Natural killer cell (primary cell): Measurements from ENCODE around the gene HAPLN2. TPM values are rescaled to one million over a fixed set of nuclear protein-coding genes. Genes with fewer than 3 reads are reported as not detected.

Source experiments
- ATAC-seq, 3 donors: fragments of 150-1000 bp in 2 of 3; fragments of 200-7000 bp in 1 of 3; cut with Tn5 transposase; 1 replicate in 1 of 3; 2 replicates in 2 of 3; pipeline ENCODE4 v1.10.0; 2021; ENCODE audit warnings: mild to moderate bottlenecking in 2 of 3, moderate library complexity in 2 of 3
- DNase-seq, 2 donors: peaks; one replicate each; pipeline versions ENCODE4 v3.0.0 to v3.0.0-alpha.2; 2013 to 2021; ENCODE audit warnings: mixed read lengths in 1 of 2
- H3K27ac ChIP-seq: one replicate; pipeline ENCODE4 v1.5.1; 2013; ENCODE audit warnings: mild to moderate bottlenecking, low read length
- H3K27me3 ChIP-seq: one replicate; pipeline ENCODE4 v1.6.1; 2013; ENCODE audit warnings: low read length; ENCODE audit not compliant: control insufficient read depth, insufficient read depth
- H3K36me3 ChIP-seq: one replicate; pipeline ENCODE4 v1.6.1; 2013; ENCODE audit warnings: low read length; ENCODE audit not compliant: control insufficient read depth, insufficient read depth
- H3K4me1 ChIP-seq: one replicate; pipeline ENCODE4 v1.6.1; 2013; ENCODE audit warnings: low read length; ENCODE audit not compliant: control insufficient read depth, insufficient read depth
- H3K4me3 ChIP-seq: one replicate; pipeline ENCODE4 v1.5.1; 2013; ENCODE audit warnings: low read length
- H3K9me3 ChIP-seq: one replicate; pipeline ENCODE4 v1.6.1; 2013; ENCODE audit warnings: low read length; ENCODE audit not compliant: control insufficient read depth, insufficient read depth
- H3K27ac Mint-ChIP-seq, 2 donors: one replicate each; pipeline ENCODE4 v1.8.0; 2022; ENCODE audit warnings: mild to moderate bottlenecking in 2 of 2, mixed read lengths in 2 of 2, moderate library complexity in 1 of 2
- H3K27me3 Mint-ChIP-seq, 2 donors: one replicate each; pipeline ENCODE4 v1.8.0; 2022; ENCODE audit warnings: low read depth in 2 of 2, mixed read lengths in 2 of 2
- H3K36me3 Mint-ChIP-seq: one replicate; pipeline ENCODE4 v1.8.0; 2022; ENCODE audit warnings: mixed read lengths
- H3K4me1 Mint-ChIP-seq, 2 donors: one replicate each; pipeline ENCODE4 v1.8.0; 2022; ENCODE audit warnings: mixed read lengths in 2 of 2
- H3K4me3 Mint-ChIP-seq: one replicate; pipeline ENCODE4 v1.8.0; 2022; ENCODE audit warnings: mild to moderate bottlenecking, moderate library complexity, mixed read lengths
- H3K9me3 Mint-ChIP-seq, 2 donors: one replicate each; pipeline ENCODE4 v1.8.0; 2022; ENCODE audit warnings: mixed read lengths in 2 of 2
- CTCF ChIP-seq: fragments of 200-600 bp; IDR thresholded peaks from one replicate; pipeline ENCODE4 v1.8.0; 2022; ENCODE audit warnings: antibody characterized with exemption
- WGBS: methylation state at CpG from one replicate; pipeline ENCODE4 v1.1.7; 2013; ENCODE audit warnings: missing lambda C conversion rate; ENCODE audit not compliant: insufficient coverage; 5-methylcytosine and 5-hydroxymethylcytosine counted together
- intact Hi-C: fragments of 100-400 bp; cut with micrococcal nuclease; formaldehyde crosslinking; loops from one replicate; pipeline ENCODE4 v1.14.2; 2022
- total RNA-seq, 4 donors: library from RNA; stranded (reverse); fragments of 120-200 nt in 1 of 4; gene quantifications; one replicate each; pipeline versions ENCODE4 v1.2.3 to v1.2.4, GENCODE V29; 2013 to 2022

HAPLN2 gene
- total RNA-seq, 3 donors from 2014 or later (not counting 1 experiment from before 2014, with no cell fraction given): not detected

GRCh38 chr1:156658945-156659574, 39.8 kb downstream of the HAPLN2 start:
- ATAC-seq: no peak
- no peaks in the 10 kb centered on the region for H3K36me3 ChIP-seq
- no peaks in the 10 kb centered on the region for H3K9me3 Mint-ChIP-seq
- H3K27me3 ChIP-seq: peaks cover 25% of the 10 kb centered on the region
- peaks cover 27 to 31% of the 10 kb centered on the region in 2 donors for H3K27me3 Mint-ChIP-seq
- no peaks in the 10 kb centered on the region for H3K9me3 ChIP-seq
- no peak for DNase-seq
- no peak overlapping the region for H3K4me3 ChIP-seq
- H3K4me1 Mint-ChIP-seq: peaks cover 50 to 63% of the 10 kb centered on the region in 2 donors
- no peak overlapping the region for H3K27ac ChIP-seq
- peaks cover 62% of the 10 kb centered on the region for H3K4me1 ChIP-seq
- 62% methylated on average over 10 of the region's 10 CpGs for WGBS
- peak overlapping the region; percentile 68 for H3K4me3 Mint-ChIP-seq
- intact Hi-C loops: no loop called here
- H3K27ac Mint-ChIP-seq: peak overlapping the region; percentile 83 to 85
- TF ChIP-seq CTCF: no peak
- H3K36me3 Mint-ChIP-seq: no peaks in the 10 kb centered on the region

DNA sequence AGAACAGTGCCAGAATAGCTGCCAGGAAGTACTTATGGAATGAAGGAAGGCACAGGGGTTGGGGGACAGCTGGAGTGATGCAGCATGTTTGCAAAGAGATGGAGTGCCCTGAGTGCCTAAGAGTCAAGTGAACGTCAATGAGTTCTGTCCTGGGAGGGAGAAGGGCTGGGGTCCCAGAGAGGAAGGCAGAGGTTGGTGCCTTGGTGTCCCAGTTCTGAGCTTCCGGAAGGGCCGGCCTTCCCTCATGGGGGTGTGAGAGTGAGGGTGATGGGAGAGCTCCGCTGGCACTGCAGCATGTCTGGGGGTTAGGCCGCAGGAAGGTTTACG, 40.4 kb downstream of the HAPLN2 start:
- intact Hi-C loops: no loop called here
- no peak for ATAC-seq

DNA sequence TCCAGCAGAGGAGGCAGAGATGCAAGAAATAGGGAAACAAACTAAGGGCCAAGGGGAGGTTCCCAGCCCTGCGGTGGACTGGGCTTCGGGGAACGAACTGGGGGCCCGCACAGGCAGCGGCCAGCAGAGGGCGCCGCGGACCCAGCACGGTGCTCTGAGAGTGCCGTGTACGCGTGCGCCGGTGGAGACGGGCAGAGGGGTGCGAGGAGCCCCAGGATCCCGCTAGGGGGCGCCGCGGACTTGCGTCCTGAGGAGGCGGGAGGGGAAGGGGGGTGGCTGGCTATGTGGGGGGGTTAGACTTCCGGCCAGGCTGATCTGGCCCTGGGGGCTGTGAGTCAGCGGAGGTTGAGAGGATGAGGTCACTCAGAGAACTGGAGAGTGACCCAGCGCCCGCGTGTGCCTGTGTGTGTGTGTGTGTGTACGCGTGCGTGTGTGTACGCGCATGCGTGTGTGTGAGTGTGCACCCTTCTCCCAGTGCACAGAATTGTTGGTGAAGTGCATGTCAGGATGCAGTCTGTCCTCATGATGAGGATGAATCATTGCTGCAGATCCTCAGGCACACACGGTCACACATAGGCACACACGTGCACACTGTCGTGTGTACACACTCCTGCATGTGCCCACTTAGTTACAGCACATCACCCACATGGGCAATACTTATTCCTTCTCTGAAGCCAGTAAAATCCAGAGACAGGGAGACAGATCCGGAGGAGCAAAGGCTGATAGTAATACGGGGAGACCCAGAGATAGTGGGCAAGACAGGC, 41.0 kb downstream of the HAPLN2 start:
- peak; percentile 79 to 97 (median 88) for ATAC-seq

More for the DNA sequence above, 40.4 kb downstream of the HAPLN2 start:
- H3K27ac Mint-ChIP-seq: peak overlapping the region; percentile 83 to 85
- no peaks in the 10 kb centered on the region for H3K9me3 Mint-ChIP-seq
- Histone ChIP-seq H3K4me3 (no peak overlapping the region), H3K27ac (peak overlapping the region; percentile 2), H3K27me3 (peaks cover 25% of the 10 kb centered on the region), H3K36me3 (no peaks in the 10 kb centered on the region), H3K4me1 (peaks cover 67% of the 10 kb centered on the region), H3K9me3 (no peaks in the 10 kb centered on the region)
- H3K4me1 Mint-ChIP-seq: peaks cover 50 to 63% of the 10 kb centered on the region in 2 donors
- peak overlapping the region; percentile 68 for H3K4me3 Mint-ChIP-seq
- WGBS: 37% methylated on average over 6 of the region's 6 CpGs
- peaks cover 21 to 26% of the 10 kb centered on the region in 2 donors for H3K27me3 Mint-ChIP-seq
- DNase-seq: no peak
- no peaks in the 10 kb centered on the region for H3K36me3 Mint-ChIP-seq
- no peak for TF ChIP-seq CTCF

More for the DNA sequence above, 41.0 kb downstream of the HAPLN2 start:
- Histone ChIP-seq H3K9me3 (no peaks in the 10 kb centered on the region), H3K27ac (peak overlapping the region; percentile 40), H3K27me3 (peaks cover 22% of the 10 kb centered on the region), H3K4me1 (peaks cover 72% of the 10 kb centered on the region), H3K36me3 (no peaks in the 10 kb centered on the region), H3K4me3 (no peak overlapping the region)
- H3K9me3 Mint-ChIP-seq: no peaks in the 10 kb centered on the region
- DNase-seq: peak; percentile 95 to 96
- peaks cover 50 to 61% of the 10 kb centered on the region in 2 donors for H3K4me1 Mint-ChIP-seq
- intact Hi-C loops: loop anchor here (1.0 kb wide), 1 partner anchor 156 kb away; the partner anchor contains the start of gene SH2D2A
- 22% methylated on average over 38 of the region's 38 CpGs for WGBS
- peak; percentile 96 for TF ChIP-seq CTCF
- H3K36me3 Mint-ChIP-seq: no peaks in the 10 kb centered on the region
- H3K27ac Mint-ChIP-seq: peak overlapping the region; percentile 83 to 85
- peaks cover 16 to 23% of the 10 kb centered on the region in 2 donors for H3K27me3 Mint-ChIP-seq
- peak overlapping the region; percentile 68 for H3K4me3 Mint-ChIP-seq
